Neural progenitor cell (in vitro differentiated cells): ENCODE measurements around the gene TMPRSS13. TPM values are rescaled to one million over a fixed set of nuclear protein-coding genes. Genes with fewer than 3 reads are reported as not detected.
A peak's percentile ranks its signal among the peaks of the same experiment; 100 is the strongest.

Experiments
- DNase-seq: peaks from one replicate; pipeline ENCODE4 v3.0.0-alpha.2; 2016; ENCODE audit warnings: low spot score
- H2AFZ ChIP-seq: fragments of 200-600 bp; sonication (generic); replicated peaks from 2 replicates; pipeline ENCODE4 v1.6.1; 2016; ENCODE audit warnings: antibody characterized with exemption
- H3F3A ChIP-seq: fragments of 200-600 bp; sonication (generic); 2 replicates; pipeline ENCODE4 v1.6.1; 2016; ENCODE audit warnings: antibody characterized with exemption, low read depth
- H3K27ac ChIP-seq: fragments of 200-600 bp; sonication (generic); 2 replicates; pipeline ENCODE4 v1.5.1; 2016; ENCODE audit warnings: mild to moderate bottlenecking
- H3K27me3 ChIP-seq: fragments of 200-600 bp; sonication (generic); 2 replicates; pipeline ENCODE4 v1.6.1; 2016; ENCODE audit warnings: mild to moderate bottlenecking, moderate library complexity
- H3K36me3 ChIP-seq: fragments of 200-600 bp; sonication (generic); 2 replicates; pipeline ENCODE4 v1.5.1; 2016
- H3K4me1 ChIP-seq: fragments of 200-600 bp; sonication (generic); 2 replicates; pipeline ENCODE4 v1.6.1; 2016; ENCODE audit warnings: mixed run types
- H3K4me2 ChIP-seq: fragments of 200-600 bp; sonication (generic); 2 replicates; pipeline ENCODE4 v1.6.1; 2016
- H3K4me3 ChIP-seq: fragments of 200-600 bp; sonication (generic); 2 replicates; pipeline ENCODE4 v1.5.1; 2016
- H3K79me2 ChIP-seq: fragments of 200-600 bp; sonication (generic); 2 replicates; pipeline ENCODE4 v1.6.1; 2016; ENCODE audit warnings: low read depth
- H3K9ac ChIP-seq: fragments of 200-600 bp; sonication (generic); 2 replicates; pipeline ENCODE4 v1.6.1; 2016
- H3K9me3 ChIP-seq: fragments of 200-600 bp; sonication (generic); 2 replicates; pipeline ENCODE4 v1.5.1; 2016; ENCODE audit warnings: low read depth
- H4K20me1 ChIP-seq: fragments of 200-600 bp; sonication (generic); 2 replicates; pipeline ENCODE4 v1.6.1; 2016; ENCODE audit warnings: low read depth
- H3K27ac Mint-ChIP-seq: 3 replicates; pipeline ENCODE4 v1.8.0; 2021; ENCODE audit warnings: mixed read lengths
- H3K27me3 Mint-ChIP-seq: 2 replicates; pipeline ENCODE4 v1.8.0; 2022; ENCODE audit warnings: low read depth, mild to moderate bottlenecking, inconsistent platforms, moderate library complexity, mixed read lengths; ENCODE audit not compliant: insufficient read depth
- H3K36me3 Mint-ChIP-seq: 3 replicates; pipeline ENCODE4 v1.8.0; 2021; ENCODE audit warnings: mixed read lengths
- H3K4me1 Mint-ChIP-seq: 3 replicates; pipeline ENCODE4 v1.8.0; 2021; ENCODE audit warnings: mixed read lengths
- H3K4me3 Mint-ChIP-seq: 3 replicates; pipeline ENCODE4 v1.8.0; 2021; ENCODE audit warnings: mild to moderate bottlenecking, moderate library complexity, mixed read lengths
- H3K9me3 Mint-ChIP-seq: 3 replicates; pipeline ENCODE4 v1.8.0; 2020; ENCODE audit warnings: mixed read lengths
- CTCF ChIP-seq: fragments of 200-600 bp; sonication (generic); IDR thresholded peaks from 2 replicates; pipeline ENCODE4 v1.5.1; 2017; ENCODE audit warnings: antibody characterized with exemption, mild to moderate bottlenecking
- EZH2 ChIP-seq: fragments of 200-600 bp; sonication (generic); IDR thresholded peaks from 2 replicates; pipeline ENCODE4 v1.6.1; 2017; ENCODE audit warnings: antibody characterized with exemption, mild to moderate bottlenecking, moderate library complexity
- EZH2phosphoT487 ChIP-seq: fragments of 200-600 bp; sonication (generic); IDR thresholded peaks from 2 replicates; pipeline ENCODE4 v1.6.1; 2017; ENCODE audit warnings: antibody characterized with exemption
- total RNA-seq: library from RNA; depleted of rRNA; stranded (reverse); fragments of >200 nt; gene quantifications from 2 replicates; pipeline ENCODE4 v1.2.3, GENCODE V29; 2015; ENCODE audit warnings: low replicate concordance

The TMPRSS13 gene
- total RNA-seq, 1 donor from 2014 or later: not detected

GRCh38 chr11:117910941-117911655, 18.1 kb downstream of the TMPRSS13 start:
- no peaks in the 10 kb centered on the region for H3K79me2 ChIP-seq
- no peak for TF ChIP-seq CTCF
- H2AFZ ChIP-seq: no peak overlapping the region
- Mint-ChIP-seq H3K36me3 (no peaks in the 10 kb centered on the region), H3K27me3 (peaks cover 8% of the 10 kb centered on the region), H3K27ac (peak overlapping the region; percentile 85), H3K9me3 (no peaks in the 10 kb centered on the region), H3K4me3 (no peak overlapping the region), H3K4me1 (peaks cover 36% of the 10 kb centered on the region)
- no peak overlapping the region for H3K27ac ChIP-seq
- H3K4me2 ChIP-seq: no peak overlapping the region
- no peaks in the 10 kb centered on the region for H3K27me3 ChIP-seq
- H3K36me3 ChIP-seq: no peaks in the 10 kb centered on the region
- DNase-seq: no peak
- no peaks in the 10 kb centered on the region for H3K9me3 ChIP-seq
- H3F3A ChIP-seq: no peaks in the 10 kb centered on the region
- H3K4me1 ChIP-seq: peaks cover 5% of the 10 kb centered on the region
- no peak overlapping the region for H3K4me3 ChIP-seq
- H4K20me1 ChIP-seq: no peaks in the 10 kb centered on the region
- no peak overlapping the region for H3K9ac ChIP-seq

- Histone ChIP-seq H4K20me1 (no peaks in the 10 kb centered on the region), H3K79me2 (no peaks in the 10 kb centered on the region), H3K9me3 (no peaks in the 10 kb centered on the region), H3K36me3 (no peaks in the 10 kb centered on the region), H3K27me3 (no peaks in the 10 kb centered on the region), H3K4me2 (no peak overlapping the region), H3K9ac (no peak overlapping the region), H3F3A (no peaks in the 10 kb centered on the region), H2AFZ (no peak overlapping the region), H3K27ac (no peak overlapping the region), H3K4me1 (peaks cover 5% of the 10 kb centered on the region), H3K4me3 (no peak overlapping the region)
- DNase-seq: no peak
- H3K4me1 Mint-ChIP-seq: peaks cover 36% of the 10 kb centered on the region
- no peaks in the 10 kb centered on the region for H3K36me3 Mint-ChIP-seq
- no peaks in the 10 kb centered on the region for H3K9me3 Mint-ChIP-seq
- H3K4me3 Mint-ChIP-seq: no peak overlapping the region
- peak overlapping the region; percentile 85 for H3K27ac Mint-ChIP-seq
- peaks cover 8% of the 10 kb centered on the region for H3K27me3 Mint-ChIP-seq
- TF ChIP-seq EZH2 (no peak), EZH2phosphoT487 (no peak), CTCF (no peak)
These were observed 18.7 kb downstream of the TMPRSS13 start for GRCh38 chr11:117910525-117910924.

- Histone ChIP-seq H3K79me2 (no peaks in the 10 kb centered on the region), H3F3A (no peaks in the 10 kb centered on the region), H3K9me3 (no peaks in the 10 kb centered on the region), H4K20me1 (no peaks in the 10 kb centered on the region), H3K4me2 (no peak overlapping the region), H3K27me3 (no peaks in the 10 kb centered on the region), H3K27ac (no peak overlapping the region), H3K4me3 (no peak overlapping the region), H2AFZ (no peak overlapping the region), H3K4me1 (peaks cover 1% of the 10 kb centered on the region), H3K36me3 (no peaks in the 10 kb centered on the region), H3K9ac (no peak overlapping the region)
- no peak for DNase-seq
- peaks cover 8% of the 10 kb centered on the region for H3K27me3 Mint-ChIP-seq
- H3K4me3 Mint-ChIP-seq: no peak overlapping the region
- no peaks in the 10 kb centered on the region for H3K36me3 Mint-ChIP-seq
- H3K27ac Mint-ChIP-seq: peak overlapping the region; percentile 21
- no peak for TF ChIP-seq CTCF
- no peak for TF ChIP-seq EZH2phosphoT487
- no peak for TF ChIP-seq EZH2
- no peaks in the 10 kb centered on the region for H3K9me3 Mint-ChIP-seq
- peaks cover 29% of the 10 kb centered on the region for H3K4me1 Mint-ChIP-seq
These were observed 19.4 kb downstream of the TMPRSS13 start for GRCh38 chr11:117909611-117910382.
